ENCODE measurements around the gene COX19. TPM values are rescaled to one million over a fixed set of nuclear protein-coding genes. Genes with fewer than 3 reads are reported as not detected.

Gene COX19
- polyA plus RNA-seq, 1 of the 3 experiments (the other 2 are of a cell fraction), result 7.6 TPM

DNA sequence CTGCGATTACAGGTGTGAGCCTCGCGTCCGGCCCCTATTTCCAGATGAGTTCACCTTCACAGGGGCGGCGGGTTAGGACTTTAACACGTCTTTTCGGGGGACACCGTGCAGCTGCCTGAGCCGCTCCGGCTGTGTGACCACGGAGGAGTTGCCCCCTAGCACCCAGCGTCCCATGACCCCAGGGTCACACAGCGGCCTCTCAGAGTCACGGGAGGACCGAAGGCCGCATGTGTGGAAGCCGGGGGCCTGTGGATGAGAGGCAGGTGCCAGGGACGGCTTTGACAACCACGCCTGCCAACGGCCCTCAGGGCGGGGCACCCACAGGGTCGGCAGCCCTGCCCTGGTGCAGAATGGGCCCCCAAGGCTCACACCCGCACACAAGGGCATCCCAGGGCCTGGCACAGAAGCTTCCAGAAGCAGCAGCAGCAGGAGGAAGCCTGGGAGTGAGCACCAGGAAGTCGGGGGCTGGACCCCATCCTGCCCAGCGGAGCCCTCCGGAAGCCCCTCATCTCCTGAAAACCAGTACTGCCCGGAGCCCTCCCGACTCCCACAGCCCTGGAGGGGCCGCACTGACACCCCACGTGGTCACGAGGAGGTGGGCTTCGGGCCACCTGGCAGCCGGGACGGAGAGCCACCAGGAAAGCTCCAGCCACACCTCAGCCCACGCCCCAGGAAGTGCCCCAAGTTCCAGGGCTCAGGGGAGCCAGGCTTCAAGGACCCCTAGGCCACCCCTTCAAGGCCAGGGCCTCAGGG lies 53.6 kb downstream of the COX19 start:
- WGBS (ENCODE audit: low lambda C conversion rate), result 78% methylated on average over 17 of the region's 36 CpGs
- CTCF ChIA-PET, result interaction anchor here (0.6 to 4.0 kb wide), 4 partner anchors 12 to 445 kb away, joined by 3 to 28 read pairs (median 4); partner anchors contain the start of gene ADAP1
- POLR2A ChIA-PET, result no interaction called here

DNA sequence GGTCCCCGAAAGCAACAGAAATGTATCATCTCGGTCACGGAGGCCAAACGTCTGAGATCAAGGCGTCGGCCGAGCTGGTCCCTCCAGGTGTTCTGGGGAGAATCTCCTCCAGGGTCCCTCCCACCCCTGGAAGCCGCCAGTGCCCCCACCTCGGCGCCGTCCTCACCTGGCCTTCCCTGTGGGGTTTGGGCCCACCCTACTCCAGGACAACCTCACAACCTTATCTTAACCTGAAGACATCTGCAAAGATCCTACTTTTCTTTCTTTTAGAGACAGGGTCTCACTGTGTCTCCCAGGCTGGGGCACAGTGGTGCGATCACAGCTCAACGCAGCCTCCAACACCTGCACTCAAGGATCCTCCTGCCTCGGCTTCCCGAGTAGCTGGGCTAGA lies 54.3 kb downstream of the COX19 start:
- H3K27ac ChIP-seq (ENCODE audit: low read depth in 2 of 2, low read length in 1 of 2), result no peak overlapping the region
- no peak overlapping the region for H3K9ac ChIP-seq
- CTCF ChIA-PET, result interaction anchor here (0.6 to 4.0 kb wide), 2 partner anchors 12 to 446 kb away, joined by 3 to 28 read pairs; no protein-coding TSS in a partner anchor
- H3K9me2 ChIP-seq, result no peaks in the 10 kb centered on the region
- H3K27me3 ChIP-seq (ENCODE audit: insufficient read depth), result no peaks in the 10 kb centered on the region
- H3K9me3 ChIP-seq, result no peaks in the 10 kb centered on the region
- WGBS (ENCODE audit: low lambda C conversion rate), result 92% methylated on average over 10 of the region's 15 CpGs
- no peak for DNase-seq
- no peak overlapping the region for H3K4me3 ChIP-seq (ENCODE audit: low read depth in 2 of 2, low read length in 1 of 2)
- no peaks in the 10 kb centered on the region for H3K79me2 ChIP-seq (ENCODE audit: insufficient read depth)
- H3K4me1 ChIP-seq (ENCODE audit: control insufficient read depth in 1 of 2, insufficient read depth in 2 of 2, low read depth in 1 of 2, low read length in 1 of 2), result peaks cover 5 to 9% of the 10 kb centered on the region in 2 experiments; a peak in 2 of 4 replicates
- H3K36me3 ChIP-seq (replicated peaks in 1 of 2; ENCODE audit: control insufficient read depth in 1 of 2, insufficient read depth in 2 of 2, low read length in 1 of 2), result no peaks in the 10 kb centered on the region
- POLR2A ChIA-PET, result no interaction called here
- no peak overlapping the region for H2AFZ ChIP-seq (ENCODE audit: low read depth)
- peaks cover 3% of the 10 kb centered on the region for H3F3A ChIP-seq (replicated peaks; ENCODE audit: insufficient read depth)
- no peaks in the 10 kb centered on the region for H4K20me1 ChIP-seq (ENCODE audit: insufficient read depth)
- no peak for TF ChIP-seq JUND (IDR thresholded peaks at IDR 0.05)
- TF ChIP-seq SIN3A (IDR thresholded peaks at IDR 0.05; ENCODE audit: borderline replicate concordance, low read depth, low read length), result no peak
- TF ChIP-seq MEF2A (IDR thresholded peaks at IDR 0.05; ENCODE audit: borderline replicate concordance, low read depth), result no peak
- TF ChIP-seq CHD2 (IDR thresholded peaks at IDR 0.05; ENCODE audit: low read length, partially characterized antibody), result no peak
- TF ChIP-seq, protein P1, sequence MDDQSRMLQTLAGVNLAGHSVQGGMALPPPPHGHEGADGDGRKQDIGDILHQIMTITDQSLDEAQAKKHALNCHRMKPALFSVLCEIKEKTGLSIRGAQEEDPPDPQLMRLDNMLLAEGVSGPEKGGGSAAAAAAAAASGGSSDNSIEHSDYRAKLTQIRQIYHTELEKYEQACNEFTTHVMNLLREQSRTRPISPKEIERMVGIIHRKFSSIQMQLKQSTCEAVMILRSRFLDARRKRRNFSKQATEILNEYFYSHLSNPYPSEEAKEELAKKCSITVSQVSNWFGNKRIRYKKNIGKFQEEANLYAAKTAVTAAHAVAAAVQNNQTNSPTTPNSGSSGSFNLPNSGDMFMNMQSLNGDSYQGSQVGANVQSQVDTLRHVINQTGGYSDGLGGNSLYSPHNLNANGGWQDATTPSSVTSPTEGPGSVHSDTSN (IDR thresholded peaks at IDR 0.05), result no peak
- no peak for TF ChIP-seq NRF1 (IDR thresholded peaks at IDR 0.05; ENCODE audit: low read depth, low read length)
- no peak for TF ChIP-seq EP300 (IDR thresholded peaks at IDR 0.05; ENCODE audit: borderline replicate concordance in 1 of 2, low read depth in 1 of 2, low read length in 1 of 2)
- TF ChIP-seq EZH2phosphoT487 (IDR thresholded peaks at IDR 0.05; ENCODE audit: borderline replicate concordance, low read depth), result no peak
- no peak for TF ChIP-seq ELF1 (IDR thresholded peaks at IDR 0.05)
- no peak overlapping the region for H3K4me2 ChIP-seq

More for the DNA sequence above, 53.6 kb downstream of the COX19 start:
- TF ChIP-seq JUND (IDR thresholded peaks at IDR 0.05) (no peak), FOXM1 (IDR thresholded peaks at IDR 0.05; ENCODE audit: low read depth) (no peak), RAD21 (IDR thresholded peaks at IDR 0.05; ENCODE audit: low read length) (no peak), SIN3A (IDR thresholded peaks at IDR 0.05; ENCODE audit: borderline replicate concordance, low read depth, low read length) (no peak), USF1 (IDR thresholded peaks at IDR 0.05; ENCODE audit: borderline replicate concordance, low read depth) (no peak), CHD2 (IDR thresholded peaks at IDR 0.05; ENCODE audit: low read length, partially characterized antibody) (no peak), TAF1 (IDR thresholded peaks at IDR 0.05; ENCODE audit: borderline replicate concordance, low read depth, low read length) (no peak), SMC3 (IDR thresholded peaks at IDR 0.05; ENCODE audit: low read depth, low read length) (no peak), ELF1 (IDR thresholded peaks at IDR 0.05) (no peak), RFX5 (IDR thresholded peaks at IDR 0.05; ENCODE audit: low read length) (no peak), RCOR1 (IDR thresholded peaks at IDR 0.05; ENCODE audit: low read length) (no peak), EZH2phosphoT487 (IDR thresholded peaks at IDR 0.05; ENCODE audit: borderline replicate concordance, low read depth) (no peak), RXRA (IDR thresholded peaks at IDR 0.05; ENCODE audit: borderline replicate concordance, low read depth) (no peak), FOXJ3 (CRISPR knock-in tag; IDR thresholded peaks at IDR 0.05) (no peak)
- Histone ChIP-seq H3K36me3 (replicated peaks in 1 of 2; ENCODE audit: control insufficient read depth in 1 of 2, insufficient read depth in 2 of 2, low read length in 1 of 2) (no peaks in the 10 kb centered on the region), H3K9me3 (no peaks in the 10 kb centered on the region), H3F3A (replicated peaks; ENCODE audit: insufficient read depth) (no peaks in the 10 kb centered on the region), H4K20me1 (ENCODE audit: insufficient read depth) (no peaks in the 10 kb centered on the region), H3K4me1 (ENCODE audit: control insufficient read depth in 1 of 2, insufficient read depth in 2 of 2, low read depth in 1 of 2, low read length in 1 of 2) (peaks cover 2 to 5% of the 10 kb centered on the region in 2 experiments; a peak in 2 of 4 replicates), H3K9ac (no peak overlapping the region), H3K4me3 (ENCODE audit: low read depth in 2 of 2, low read length in 1 of 2) (no peak overlapping the region), H3K9me2 (no peaks in the 10 kb centered on the region), H3K27ac (ENCODE audit: low read depth in 2 of 2, low read length in 1 of 2) (no peak overlapping the region), H3K4me2 (no peak overlapping the region), H3K27me3 (ENCODE audit: insufficient read depth) (no peaks in the 10 kb centered on the region), H2AFZ (ENCODE audit: low read depth) (no peak overlapping the region), H3K79me2 (ENCODE audit: insufficient read depth) (no peaks in the 10 kb centered on the region)
- DNase-seq, result no peak
